ENCODE results near the gene IGSF8. TPM values are rescaled to one million over a fixed set of nuclear protein-coding genes. Genes with fewer than 3 reads are reported as not detected.

IGSF8 gene
- total RNA-seq, 2 donors from 2014 or later, result 53.6 to 60.2 TPM

DNA sequence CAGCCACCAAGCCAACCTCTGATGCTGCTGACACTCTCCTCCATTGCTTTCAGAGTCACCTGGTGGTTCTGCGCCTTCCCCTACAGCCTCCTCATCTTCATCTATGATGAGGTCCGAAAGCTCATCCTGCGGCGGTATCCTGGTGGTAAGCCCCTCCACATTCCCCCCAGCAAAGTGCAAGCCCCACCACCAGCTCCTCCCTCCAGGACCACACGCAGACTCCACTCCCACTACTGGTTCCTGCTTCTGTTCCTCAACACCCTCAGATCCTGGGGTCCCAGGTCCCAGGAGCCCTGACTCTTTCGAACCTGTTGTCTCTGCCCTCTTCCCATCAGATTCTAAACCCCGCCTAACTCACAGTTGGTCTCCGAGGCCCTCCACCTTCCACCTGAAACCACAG, 41.4 kb upstream of the IGSF8 start:
- TF ChIP-seq CTCF (IDR thresholded peaks at IDR 0.05), result no peak

DNA sequence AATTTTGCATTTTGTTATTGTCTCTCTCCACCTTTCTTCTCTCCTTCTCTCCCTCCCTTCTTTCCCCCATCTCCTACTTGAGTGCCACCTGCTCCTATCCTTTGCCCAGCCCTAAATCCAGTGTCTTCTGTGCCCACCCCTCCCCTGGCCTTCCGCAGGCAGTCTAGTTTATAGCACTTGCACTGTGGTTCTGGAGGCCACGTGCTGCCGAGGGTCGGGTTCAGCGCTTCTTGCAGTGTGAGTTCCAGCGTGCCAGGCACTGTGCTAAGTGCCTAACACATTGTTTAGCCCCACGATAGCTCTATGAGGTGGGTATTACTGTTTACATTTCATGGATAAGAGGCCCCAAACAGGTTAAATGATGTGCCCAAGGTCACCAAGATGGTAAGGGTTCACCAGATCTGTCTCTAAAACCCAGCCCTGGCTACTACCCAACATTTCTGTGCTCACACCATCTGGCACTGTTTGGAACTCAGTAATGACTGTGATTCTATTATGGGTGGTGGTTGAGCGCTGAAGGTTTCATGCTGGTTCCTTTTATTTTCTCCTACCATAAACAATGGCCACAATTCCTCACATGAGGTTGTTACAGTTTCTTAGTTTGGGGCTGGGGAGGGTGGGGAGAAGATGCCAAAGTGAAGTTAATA, 38.9 kb upstream of the IGSF8 start:
- no peak overlapping the region for H3K27ac ChIP-seq
- no peaks in the 10 kb centered on the region for H3K27me3 ChIP-seq
- H3K4me3 ChIP-seq, result no peak overlapping the region
- no peak for DNase-seq
- H3K9ac ChIP-seq (ENCODE audit: low read depth in 2 of 2, low read length in 2 of 2), result no peak overlapping the region
- no peaks in the 10 kb centered on the region for H3K36me3 ChIP-seq
- TF ChIP-seq CTCF (IDR thresholded peaks at IDR 0.05), result no peak
- intact Hi-C loops (cut with DNase I), result no loop called here
- H3K9me3 ChIP-seq, result no peaks in the 10 kb centered on the region
- H3K4me1 ChIP-seq, result no peaks in the 10 kb centered on the region

More for the DNA sequence above, 41.4 kb upstream of the IGSF8 start:
- H3K27me3 ChIP-seq, result no peaks in the 10 kb centered on the region
- intact Hi-C loops (cut with DNase I), result no loop called here
- H3K9ac ChIP-seq (ENCODE audit: low read depth in 2 of 2, low read length in 2 of 2), result no peak overlapping the region
- no peaks in the 10 kb centered on the region for H3K4me1 ChIP-seq
- H3K4me3 ChIP-seq, result no peak overlapping the region
- H3K36me3 ChIP-seq, result no peaks in the 10 kb centered on the region
- no peak overlapping the region for H3K27ac ChIP-seq
- DNase-seq, result no peak
- H3K9me3 ChIP-seq, result no peaks in the 10 kb centered on the region

DNA sequence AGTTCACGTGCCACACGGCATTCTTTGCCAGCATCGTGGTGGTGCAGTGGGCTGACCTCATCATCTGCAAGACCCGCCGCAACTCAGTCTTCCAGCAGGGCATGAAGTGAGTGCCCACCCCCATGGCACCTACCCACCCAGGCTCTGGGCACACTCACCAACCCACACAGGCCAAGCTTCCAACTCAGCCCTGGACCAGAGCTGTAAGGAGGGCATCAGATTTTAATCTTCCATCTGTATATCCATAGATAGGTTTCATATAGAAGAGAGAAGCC, 38.4 kb upstream of the IGSF8 start:
- intact Hi-C loops (cut with DNase I), result no loop called here
- DNase-seq, result no peak
- H3K4me3 ChIP-seq, result no peak overlapping the region
- no peaks in the 10 kb centered on the region for H3K4me1 ChIP-seq
- no peak for TF ChIP-seq CTCF (IDR thresholded peaks at IDR 0.05)
- no peaks in the 10 kb centered on the region for H3K27me3 ChIP-seq
- no peaks in the 10 kb centered on the region for H3K36me3 ChIP-seq
- H3K9me3 ChIP-seq, result no peaks in the 10 kb centered on the region
- no peak overlapping the region for H3K27ac ChIP-seq
- no peak overlapping the region for H3K9ac ChIP-seq (ENCODE audit: low read depth in 2 of 2, low read length in 2 of 2)

GRCh38 chr1:160136121-160136925, 37.9 kb upstream of the IGSF8 start:
- TF ChIP-seq CTCF (IDR thresholded peaks at IDR 0.05), result no peak
- Histone ChIP-seq H3K27ac (no peak overlapping the region), H3K9me3 (no peaks in the 10 kb centered on the region), H3K4me1 (no peaks in the 10 kb centered on the region), H3K27me3 (no peaks in the 10 kb centered on the region), H3K4me3 (no peak overlapping the region), H3K9ac (ENCODE audit: low read depth in 2 of 2, low read length in 2 of 2) (no peak overlapping the region), H3K36me3 (no peaks in the 10 kb centered on the region)
- intact Hi-C loops (cut with DNase I), result no loop called here
- DNase-seq, result no peak

- TF ChIP-seq CTCF (IDR thresholded peaks at IDR 0.05), result no peak
- Histone ChIP-seq H3K27me3 (no peaks in the 10 kb centered on the region), H3K4me3 (no peak overlapping the region), H3K27ac (no peak overlapping the region), H3K9ac (ENCODE audit: low read depth in 2 of 2, low read length in 2 of 2) (no peak overlapping the region), H3K36me3 (no peaks in the 10 kb centered on the region), H3K9me3 (no peaks in the 10 kb centered on the region), H3K4me1 (no peaks in the 10 kb centered on the region)
- DNase-seq, result no peak
- intact Hi-C loops (cut with DNase I), result no loop called here
Observed at GRCh38 chr1:160134791-160135572, 36.6 kb upstream of the IGSF8 start.

Measured in colonic mucosa (tissue), 4 donors.